Glomerular endothelial cell (primary cell): Measurements from ENCODE around the gene SLC25A21. TPM values are rescaled to one million over a fixed set of nuclear protein-coding genes. Genes with fewer than 3 reads are reported as not detected.
"Not testable (repeated sequence)": the region's sequence is repeated elsewhere in the genome, so short reads cannot be mapped to it uniquely, and the experiment has no call there.

ENCODE experiments used
- DNase-seq: peaks from one replicate; pipeline ENCODE4 v3.0.0-alpha.2; 2011; ENCODE audit warnings: low read depth, low spot score; ENCODE audit errors: extremely low read depth
- total RNA-seq: library from RNA; depleted of rRNA; stranded (reverse); fragments of >200 nt; gene quantifications from 2 replicates; pipeline ENCODE4 v1.2.3, GENCODE V29; 2015

SLC25A21 gene
- total RNA-seq, 1 donor from 2014 or later: 0.58 TPM

DNA sequence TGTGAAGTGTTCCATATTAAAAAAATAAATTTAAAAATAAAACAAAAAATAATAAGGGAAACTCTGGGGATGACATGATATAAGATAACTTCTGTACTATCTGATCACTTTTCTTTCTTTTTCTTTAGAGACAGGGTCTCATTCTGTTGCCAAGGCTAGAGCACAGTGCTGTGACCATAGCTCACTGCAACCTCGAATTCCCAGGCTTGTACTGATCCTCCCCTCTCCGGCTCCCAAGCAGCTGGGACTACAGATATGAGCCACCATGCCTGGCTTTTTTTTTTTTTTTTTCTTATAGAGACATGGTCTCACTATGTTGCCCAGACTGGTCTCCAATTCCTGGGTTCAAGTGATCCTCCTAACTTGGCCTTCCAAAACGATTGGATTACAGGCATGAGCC lies 14.9 kb upstream of the SLC25A21 start:
- no peak for DNase-seq

DNA sequence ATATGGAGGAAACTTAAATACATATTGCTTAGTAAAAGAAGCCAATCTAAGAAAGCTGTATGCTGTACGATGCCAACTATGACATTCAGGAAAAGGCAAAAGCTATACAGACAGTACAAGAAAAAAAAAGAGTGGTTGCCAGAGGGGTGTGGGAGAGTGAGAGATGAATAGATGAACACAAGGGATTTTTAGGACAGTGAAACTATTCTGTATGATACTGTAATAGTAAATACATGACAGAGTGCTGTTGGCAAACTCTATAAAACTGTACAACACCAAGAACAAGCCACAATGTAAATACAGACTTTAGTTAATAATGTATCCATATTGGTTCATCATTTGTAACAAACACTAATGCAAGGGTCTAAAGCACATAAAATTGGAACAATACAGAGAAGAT lies 14.5 kb upstream of the SLC25A21 start:
- no peak for DNase-seq

DNA sequence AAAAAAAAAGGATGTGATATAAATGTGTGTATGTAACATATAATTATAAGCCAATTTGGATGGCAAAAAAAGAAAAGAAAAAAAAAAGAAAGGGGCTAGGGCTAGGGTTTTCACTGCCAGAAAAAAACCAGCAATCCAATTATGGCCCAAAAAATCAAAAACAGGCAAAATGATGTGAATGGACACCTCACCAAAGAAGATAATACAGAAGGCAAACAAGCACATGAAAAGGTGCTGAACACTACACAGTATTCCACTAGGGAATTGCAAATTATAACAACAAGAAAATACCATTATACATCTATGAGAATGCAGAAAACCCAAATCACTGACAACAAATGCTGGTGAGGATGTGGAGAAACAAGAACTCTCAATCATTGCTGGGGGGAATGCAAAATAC lies 13.3 kb upstream of the SLC25A21 start:
- DNase-seq: no peak

DNA sequence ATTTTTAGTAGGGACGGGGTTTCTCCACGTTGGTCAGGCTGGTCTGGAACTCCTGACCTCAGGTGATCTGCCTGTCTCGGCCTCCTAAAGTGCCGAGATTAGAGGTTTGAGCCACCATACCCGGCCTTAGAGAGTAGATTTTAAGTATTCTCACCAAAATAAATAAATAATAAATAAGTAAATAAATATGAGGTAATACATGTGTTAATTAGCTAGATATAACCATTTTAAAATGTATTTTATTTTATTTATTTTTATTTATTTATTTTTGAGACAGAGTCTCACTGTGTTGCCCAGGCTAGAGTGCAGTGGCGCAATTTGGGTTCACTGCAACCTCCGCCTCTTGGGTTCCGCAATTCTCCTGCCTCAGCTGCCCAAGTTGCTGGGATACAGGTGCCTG lies 12.1 kb upstream of the SLC25A21 start:
- DNase-seq: not testable (repeated sequence)

DNA sequence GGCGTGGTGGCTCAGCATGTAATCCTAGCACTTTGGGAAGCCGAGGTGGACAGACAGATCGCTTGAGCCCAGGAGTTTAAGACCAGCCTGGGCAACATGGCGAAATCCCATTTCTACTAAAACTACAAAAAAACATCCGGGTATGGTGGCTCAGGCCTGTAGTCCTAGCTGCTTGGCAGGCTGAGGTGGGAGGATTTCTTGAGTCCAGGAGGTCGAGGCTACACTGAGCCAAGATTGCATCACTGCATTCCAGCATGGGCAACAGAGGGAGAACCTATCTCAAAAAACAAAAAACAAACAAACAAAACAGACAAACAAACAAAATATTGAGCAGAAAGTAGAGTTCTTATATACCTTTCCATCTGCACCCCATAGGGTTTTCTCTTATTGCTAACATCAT lies 9.0 kb upstream of the SLC25A21 start:
- DNase-seq: no peak

DNA sequence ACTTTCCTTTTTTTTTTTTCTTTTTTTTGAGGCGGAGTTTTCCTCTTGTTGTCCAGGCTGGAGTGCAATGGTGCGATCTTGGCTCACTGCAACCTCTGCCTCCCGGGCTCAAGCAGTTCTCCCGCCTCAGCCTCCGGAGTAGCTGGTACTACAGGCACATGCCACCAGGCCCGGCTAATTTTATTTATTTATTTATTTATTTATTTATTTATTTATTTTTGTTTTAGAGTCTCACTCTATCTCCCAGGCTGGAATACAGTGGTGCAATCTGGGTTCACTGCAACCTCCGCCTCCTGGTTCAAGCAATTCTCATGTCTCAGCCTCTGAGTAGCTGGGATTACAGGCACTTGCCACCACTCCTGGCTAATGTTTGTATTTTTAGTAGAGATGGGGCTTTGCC lies 8.5 kb upstream of the SLC25A21 start:
- DNase-seq: not testable (repeated sequence)

DNA sequence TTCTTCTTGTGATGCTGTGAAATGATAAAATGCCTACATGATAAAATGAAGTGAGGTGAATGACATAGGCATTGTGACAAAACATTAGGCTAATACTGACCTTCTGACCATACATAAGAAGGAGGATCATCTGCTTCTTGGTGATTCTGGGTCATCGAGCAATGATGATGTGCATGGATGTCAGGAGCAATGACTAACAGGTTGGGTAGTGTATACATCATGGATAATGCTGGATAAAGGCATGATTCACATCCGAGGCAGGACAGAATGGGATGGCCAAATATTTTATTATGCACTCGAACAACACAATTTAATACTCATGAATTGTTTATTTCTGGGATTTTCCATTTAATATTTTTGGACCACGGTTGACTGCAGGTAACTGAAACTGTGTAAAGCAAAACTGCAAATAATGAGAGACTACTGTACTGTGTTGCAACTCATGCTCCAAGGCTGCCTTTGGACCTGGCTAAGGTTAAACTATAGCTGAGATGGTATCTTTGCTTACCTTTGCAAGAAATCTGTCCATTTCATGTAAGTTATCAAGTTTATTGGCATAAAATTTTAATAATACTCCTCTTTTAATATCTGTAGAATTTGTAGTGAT lies 7.6 kb upstream of the SLC25A21 start:
- DNase-seq: no peak

DNA sequence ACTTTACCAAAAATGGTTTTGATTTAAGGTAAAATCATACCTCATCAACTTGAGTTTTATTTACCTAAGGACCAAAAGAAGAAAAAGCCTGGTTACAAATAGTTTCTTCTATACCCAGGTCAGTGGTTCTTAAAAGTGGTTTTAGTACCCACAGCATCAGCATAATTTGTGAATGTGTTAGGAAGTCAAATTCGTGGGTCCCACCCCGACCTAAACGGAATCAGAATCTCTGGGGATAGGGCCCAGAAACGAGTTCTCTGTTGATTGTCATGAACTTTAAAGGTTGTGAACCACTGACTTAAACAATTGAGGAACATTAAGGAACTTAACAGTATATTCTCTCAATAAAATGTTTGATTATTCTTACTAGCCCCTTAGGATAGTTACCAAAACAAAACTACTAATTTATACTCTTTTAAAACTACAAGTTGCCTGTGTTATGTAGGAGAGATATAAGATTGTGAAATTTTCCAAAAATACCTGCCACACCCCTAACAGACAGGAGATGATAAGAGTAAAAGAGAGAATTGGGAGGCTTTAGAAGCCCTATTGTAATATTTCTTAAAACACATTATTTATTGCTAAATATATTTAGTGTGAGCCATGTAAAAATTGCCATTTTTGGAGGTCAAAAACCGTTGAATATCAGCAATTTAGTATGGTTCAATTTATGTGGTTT lies 669 bp upstream of the SLC25A21 start:
- peak; percentile 3 for DNase-seq

DNA sequence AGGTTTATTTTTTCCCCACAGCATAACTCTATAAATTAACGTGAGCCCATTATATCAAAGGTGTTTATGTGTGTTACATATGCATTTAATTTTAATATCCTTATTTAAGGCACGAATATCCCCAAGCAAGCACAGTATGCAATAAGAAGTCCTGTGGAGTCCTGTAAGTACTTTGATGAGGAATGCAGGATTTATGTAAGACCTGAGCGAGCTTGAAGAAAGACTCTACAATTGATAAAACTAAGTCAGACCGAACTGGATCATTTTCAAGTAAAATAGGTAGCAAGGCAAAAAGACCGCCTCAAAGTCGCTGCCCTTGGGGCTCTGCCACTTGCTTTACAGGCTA lies 755 bp downstream of the SLC25A21 start:
- no peak for DNase-seq

DNA sequence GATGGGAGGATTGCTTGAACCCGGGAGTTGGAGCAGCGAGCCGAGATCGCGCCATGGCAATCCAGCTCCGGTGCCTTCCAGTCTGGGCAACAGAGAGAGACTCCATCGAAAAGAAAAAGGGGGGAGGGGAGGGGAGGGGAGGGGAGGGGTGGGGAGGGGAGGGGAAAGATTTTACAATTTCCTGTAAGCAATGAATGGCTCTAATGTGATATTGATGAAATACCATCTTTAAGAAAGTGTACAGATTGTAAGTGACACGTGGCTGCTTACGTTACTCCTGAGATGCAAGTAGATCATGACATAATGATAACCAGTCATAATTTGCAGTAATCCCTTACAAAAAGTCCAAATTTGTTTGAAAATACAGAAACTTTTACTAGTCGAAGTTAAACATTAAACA lies 1.4 kb downstream of the SLC25A21 start:
- no peak for DNase-seq

DNA sequence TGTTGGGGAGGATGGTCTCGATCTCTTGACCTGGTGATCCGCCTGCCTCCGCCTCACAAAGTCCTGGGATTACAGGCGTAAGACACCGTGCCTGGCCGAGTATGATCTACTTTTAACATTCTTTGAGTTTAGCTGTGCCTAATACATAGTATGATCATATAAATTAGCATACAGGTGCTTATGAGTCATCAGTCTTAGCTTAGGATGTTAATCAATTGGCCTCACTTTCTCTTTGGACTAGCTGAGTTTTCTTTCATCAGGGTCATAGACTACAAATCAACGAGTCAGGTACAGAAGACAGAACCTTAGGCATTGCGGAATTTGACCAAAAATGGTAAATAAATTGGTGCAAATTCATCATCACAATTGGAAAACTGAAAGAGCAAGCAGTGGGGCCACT lies 2.2 kb downstream of the SLC25A21 start:
- DNase-seq: no peak

DNA sequence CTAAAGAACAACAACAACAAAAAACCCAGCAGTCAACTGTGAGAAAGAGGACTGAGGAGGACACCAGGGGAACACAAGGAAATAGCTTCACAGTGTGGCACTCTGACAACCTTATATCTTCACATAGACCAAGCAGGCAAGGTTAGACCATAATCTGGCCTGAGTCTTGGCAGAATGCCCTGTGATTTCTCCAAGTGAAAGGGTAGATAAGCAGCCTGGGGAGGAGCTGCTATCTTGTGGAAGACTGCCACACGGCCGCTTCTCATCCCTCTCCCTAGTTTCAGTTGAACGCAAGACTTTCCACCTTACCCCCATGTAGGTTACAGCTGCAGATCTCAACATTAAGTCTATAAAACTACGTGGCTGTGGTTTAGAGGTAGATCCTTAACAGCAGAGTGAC lies 3.7 kb downstream of the SLC25A21 start:
- no peak for DNase-seq

DNA sequence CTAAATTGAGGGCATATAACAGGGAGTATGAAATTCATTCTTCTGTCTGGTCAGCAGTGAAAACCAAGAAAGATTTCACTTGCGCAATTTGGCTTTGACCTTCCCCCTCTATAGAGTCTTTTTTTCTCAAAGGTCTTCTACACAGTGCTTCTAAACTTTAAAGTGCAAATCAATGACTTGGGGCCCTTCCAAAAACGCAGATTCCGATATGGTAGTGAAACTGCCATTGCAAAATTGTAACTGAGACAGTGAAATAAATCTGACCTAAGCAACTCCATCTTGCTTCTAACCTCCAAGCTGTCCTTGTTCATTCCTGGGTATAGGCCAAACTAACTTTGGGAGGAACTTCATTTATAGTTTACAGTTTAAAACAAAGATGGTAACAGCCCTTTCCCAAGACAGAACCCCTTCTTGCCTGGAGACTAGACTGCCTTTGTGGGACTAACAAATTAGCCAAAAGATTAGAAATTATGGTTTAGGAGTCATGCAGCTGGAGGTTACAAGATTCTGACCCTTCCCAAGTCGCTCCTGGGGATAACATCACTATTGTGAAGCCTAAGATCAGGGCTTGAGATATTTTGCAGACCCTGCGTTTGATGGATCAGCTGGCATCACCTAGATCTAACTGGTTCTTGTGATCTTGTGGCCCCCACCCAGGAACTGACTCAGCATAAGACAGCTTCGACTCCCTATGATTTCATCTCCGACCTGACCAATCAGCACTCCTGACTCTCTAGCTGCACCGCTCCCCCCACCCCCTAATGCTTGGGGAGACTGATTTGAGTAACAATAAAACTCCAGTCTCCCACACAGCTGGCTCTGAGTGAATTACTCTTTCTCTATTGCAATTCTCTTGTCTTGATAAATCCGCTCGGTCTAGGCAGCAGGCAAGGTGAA lies 5.0 kb downstream of the SLC25A21 start:
- no peak for DNase-seq

DNA sequence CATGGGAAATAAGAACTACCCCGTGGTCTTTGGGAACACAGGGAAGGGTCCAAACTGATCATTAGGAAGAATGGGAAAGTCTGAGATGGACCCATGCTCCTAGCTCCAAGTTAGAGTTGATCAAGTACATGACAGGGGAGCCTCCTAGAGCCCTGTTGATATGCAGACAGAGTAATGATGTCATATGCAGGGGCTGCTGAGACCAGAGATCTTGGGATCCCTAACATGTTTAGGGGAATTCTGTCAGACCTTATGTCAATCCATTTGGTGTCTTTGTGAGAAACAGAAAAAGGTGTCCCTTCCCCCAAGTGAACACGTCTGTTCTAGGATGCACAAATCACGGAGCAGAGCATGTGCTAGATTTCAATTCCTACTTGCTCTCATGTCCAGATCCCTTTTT lies 6.6 kb downstream of the SLC25A21 start:
- DNase-seq: no peak

DNA sequence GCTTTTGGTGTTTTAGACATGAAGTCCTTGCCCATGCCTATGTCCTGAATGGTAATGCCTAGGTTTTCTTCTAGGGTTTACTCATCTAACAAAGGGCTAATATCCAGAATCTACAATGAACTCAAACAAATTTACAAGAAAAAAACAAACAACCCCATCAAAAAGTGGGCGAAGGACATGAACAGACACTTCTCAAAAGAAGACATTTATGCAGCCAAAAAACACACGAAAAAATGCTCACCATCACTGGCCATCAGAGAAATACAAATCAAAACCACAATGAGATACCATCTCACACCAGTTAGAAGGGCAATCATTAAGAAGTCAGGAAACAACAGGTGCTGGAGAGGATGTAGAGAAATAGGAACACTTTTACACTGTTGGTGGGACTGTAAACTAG lies 10.1 kb downstream of the SLC25A21 start:
- DNase-seq: not testable (repeated sequence)

DNA sequence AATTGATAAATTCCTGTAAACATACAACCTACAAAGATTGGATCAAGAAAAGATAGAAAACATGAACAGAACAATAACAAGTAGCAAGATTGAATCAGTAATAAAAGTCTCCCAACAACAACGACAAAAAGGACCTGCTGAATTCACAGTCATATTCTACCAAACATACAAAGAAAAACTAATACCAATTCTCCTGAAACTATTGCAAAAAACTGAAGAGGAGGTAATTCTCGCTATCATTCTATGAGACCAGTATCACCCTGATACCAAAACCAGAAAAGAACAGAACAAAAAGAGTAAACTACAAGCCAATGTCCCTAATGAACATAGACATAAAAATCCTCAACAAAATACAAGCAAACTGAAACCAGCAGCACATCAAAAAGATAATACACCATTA lies 14.4 kb downstream of the SLC25A21 start:
- DNase-seq: no peak

DNA sequence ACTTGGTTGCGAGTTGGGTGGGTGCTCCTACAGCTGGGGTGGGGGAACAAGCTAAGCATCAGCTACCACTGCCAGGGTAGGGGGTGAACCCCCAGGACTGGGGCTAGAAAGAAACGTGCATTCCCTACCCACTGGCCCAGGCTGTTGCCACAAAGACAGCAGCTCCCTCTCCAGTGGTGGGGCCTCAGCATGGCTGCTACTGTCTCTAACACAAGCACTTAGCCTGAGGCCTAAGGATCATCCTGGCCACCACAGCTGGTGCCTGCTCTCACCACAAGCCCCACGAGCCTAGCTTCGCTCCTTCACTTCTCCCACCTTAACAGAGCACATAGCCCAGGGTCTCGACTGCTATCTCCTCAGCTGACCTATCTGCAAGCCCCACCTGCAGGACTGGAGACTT lies 18.9 kb downstream of the SLC25A21 start:
- DNase-seq: no peak

DNA sequence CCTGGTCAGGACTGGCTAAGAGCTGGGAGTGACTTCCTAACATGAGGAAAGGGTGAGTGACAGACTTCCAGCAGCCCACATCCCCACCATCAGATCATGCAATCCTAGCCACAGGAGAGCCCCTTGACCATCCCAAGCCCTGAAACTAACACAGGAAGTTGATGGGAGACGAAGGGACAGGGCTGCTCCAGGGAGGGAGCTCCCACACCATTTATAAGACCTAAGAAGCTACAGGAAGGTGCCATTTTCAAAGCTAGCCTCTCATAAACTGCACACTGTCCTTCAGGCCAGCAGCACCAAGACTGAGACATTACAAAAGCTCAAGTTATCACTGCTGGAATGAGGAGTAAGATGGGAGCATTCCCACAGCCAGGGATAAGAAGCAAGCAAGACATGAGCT lies 19.4 kb downstream of the SLC25A21 start:
- DNase-seq: no peak

DNA sequence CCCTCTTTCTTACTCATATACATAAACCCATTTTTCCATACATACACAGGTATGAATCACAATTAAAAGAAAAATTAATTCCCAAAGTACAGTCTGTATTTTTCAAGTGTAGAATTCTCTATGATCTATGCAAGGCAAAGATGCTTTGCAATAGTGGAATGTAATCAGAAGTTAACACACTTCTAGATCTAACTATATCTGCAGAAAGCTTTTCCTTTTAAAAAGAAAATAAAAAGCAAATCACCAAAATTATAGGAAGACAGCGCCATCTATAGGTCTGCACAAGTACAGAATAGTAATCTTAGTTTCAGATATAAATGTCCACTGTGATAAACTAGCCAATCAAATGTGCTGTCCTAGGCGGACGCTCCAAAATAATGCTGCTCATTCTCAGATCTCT lies 22.0 kb downstream of the SLC25A21 start:
- no peak for DNase-seq

DNA sequence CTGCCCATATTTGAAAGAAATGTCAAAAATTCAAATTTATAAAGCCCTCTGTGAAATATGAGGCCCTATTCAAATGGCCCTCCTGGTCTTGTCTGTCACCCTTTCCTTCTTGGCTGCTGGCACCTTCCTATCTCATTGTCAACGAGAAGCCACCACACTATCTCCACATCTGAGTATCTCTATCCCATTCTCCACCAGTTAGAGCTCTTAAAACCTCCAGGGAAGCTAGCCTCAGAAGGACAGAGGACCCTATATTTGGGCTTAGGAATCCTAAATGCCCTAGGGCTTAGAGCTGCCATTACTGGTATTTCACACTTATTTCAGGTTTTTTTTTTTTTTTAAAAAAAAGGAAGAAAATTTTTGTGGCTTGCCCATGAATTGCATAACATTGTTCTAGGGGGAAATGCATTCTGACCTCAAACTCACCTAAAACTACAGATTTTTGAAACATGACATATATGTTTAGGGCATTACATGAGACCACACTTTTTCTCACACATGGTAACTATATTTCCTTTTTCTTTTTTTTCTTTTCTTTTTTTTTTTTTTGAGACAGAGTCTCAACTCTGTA lies 25.0 kb downstream of the SLC25A21 start:
- DNase-seq: no peak

DNA sequence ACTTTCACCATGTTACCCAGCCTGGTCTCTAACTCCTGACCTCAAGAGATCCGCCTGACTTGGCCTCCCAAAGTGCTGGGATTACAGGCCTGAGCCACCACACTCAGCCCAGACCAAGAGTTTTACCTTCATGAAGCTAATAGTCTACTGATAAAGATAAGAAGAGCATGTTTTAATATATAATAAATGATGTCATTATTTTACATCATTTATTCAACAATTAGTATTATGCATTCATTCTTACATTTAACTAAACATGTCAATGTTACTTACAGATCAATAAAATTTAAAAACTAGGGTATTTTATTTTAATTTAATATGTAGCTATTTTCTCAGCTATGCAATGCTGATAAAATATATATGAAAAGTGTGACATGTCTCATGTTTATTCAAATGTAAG lies 26.0 kb downstream of the SLC25A21 start:
- not testable (repeated sequence) for DNase-seq

DNA sequence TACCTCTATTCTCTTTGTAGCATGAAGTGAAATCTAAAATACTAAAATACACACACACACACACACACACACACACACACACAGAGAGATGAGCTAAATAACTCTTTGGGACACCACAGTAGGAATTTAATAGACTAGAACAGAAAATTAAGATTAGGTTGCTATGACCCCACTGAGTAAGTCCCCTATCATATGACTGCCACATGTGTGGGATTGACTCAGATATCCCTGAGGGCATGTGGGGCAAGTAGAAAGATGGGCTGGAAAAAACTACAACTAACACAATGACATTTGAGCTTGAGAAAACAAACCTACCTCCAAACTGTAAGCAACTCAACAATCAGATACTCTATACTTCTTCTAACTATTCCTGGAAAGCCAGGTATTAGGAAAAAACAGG lies 27.0 kb downstream of the SLC25A21 start:
- no peak for DNase-seq
